HG03039 (cell line): ENCODE measurements around the gene DYNC1I1.

ENCODE experiments used
- ATAC-seq: cut with Tn5 transposase; IDR thresholded peaks from one replicate; pipeline ENCODE4 v1.9.1; 2021; ENCODE audit warnings: mild to moderate bottlenecking, moderate library complexity; ENCODE audit not compliant: unreplicated experiment

Gene DYNC1I1

GRCh38 chr7:95845007-95845406, 72.7 kb downstream of the DYNC1I1 start:
- no peak for ATAC-seq

DNA sequence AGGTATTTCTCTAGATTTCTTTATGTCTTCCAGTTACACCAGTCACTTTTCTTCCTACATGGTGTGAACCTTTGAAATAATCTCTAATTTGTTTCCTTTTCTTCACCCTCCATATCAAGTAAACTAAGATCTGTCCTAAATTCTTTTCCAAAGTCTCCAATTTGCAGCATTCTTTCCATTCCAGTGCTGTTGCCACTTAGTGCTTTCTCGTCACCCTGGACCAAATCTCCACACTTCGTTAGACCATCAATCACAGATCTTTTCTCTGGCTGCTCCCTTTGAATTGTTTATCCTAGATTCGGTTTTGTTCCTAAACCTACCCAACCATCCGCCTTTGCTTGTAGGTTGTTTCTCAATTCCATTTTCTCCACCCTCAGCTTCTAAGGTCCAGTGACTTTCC, 74.7 kb downstream of the DYNC1I1 start:
- ATAC-seq: no peak

GRCh38 chr7:95859429-95859828, 87.1 kb downstream of the DYNC1I1 start:
- no peak for ATAC-seq

GRCh38 chr7:95861041-95861440, 88.7 kb downstream of the DYNC1I1 start:
- no peak for ATAC-seq

DNA sequence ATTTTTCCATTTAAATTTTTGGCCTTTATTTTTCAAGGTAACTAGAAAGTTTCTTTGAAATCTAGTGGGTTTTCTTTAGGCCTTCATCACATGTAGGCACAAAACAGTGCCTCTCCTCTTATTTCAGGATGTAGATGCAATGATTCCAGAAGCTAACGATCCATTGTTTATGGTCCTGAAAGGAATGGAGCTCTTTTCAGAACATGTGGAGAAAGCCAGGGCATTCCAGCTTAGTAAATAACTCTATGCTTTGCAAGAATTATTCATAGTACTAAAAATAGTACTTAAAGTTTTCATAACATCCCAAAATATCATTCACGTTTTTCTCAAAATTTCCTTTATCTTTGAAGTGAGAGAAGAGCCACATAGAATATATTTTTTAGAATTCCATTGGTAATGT, 91.3 kb downstream of the DYNC1I1 start:
- no peak for ATAC-seq

DNA sequence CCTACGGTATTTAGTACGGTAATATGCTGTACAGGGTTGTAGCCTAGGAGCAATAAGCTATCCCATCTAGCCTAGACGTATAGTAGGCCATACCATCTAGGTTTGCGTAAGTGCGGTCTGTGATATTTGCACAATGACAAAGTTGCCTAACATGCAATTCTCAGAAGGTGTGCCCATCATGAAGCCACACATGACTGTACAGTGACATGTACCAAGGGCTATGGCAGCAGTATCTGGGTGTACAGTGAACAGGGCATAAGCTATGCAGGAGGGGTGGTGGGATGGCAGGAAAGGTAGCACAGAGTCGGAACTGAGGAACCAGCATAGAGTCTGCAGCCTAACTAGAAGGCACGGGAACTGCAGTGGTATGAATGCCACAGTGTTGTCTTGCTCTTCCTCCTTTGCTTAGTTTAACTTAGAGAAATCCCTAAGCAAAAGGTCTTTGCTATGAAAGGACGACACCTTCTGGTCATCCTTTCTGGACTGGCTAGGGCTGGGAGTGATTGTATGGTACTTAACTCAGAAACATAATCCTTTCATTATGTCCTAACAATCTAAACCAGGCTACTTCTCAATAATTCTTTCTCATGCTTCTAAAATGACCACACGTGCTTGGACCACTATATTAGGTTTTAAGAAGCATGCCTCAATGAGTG, 93.5 kb downstream of the DYNC1I1 start:
- no peak for ATAC-seq

DNA sequence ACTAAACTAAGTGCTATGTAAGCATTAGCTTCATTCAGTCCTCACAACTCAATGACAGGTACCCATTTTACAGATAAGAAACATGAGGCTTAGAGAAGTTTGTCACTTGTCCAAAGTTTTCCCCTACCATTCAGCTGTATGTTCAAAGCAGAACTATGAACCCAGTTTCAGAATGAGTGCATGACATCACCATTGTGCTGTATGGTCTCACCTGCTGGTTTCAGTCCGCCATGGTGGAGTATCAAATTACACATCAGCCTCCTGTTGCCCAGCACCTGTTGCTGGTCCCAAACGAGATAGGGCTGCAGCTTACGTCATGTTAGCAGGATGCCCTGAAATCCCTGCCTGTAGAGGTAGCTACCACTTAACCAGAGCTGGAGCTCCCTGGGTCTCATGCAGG, 95.0 kb downstream of the DYNC1I1 start:
- ATAC-seq: peak; percentile 89

- peak; percentile 57 for ATAC-seq
These were observed 98.9 kb downstream of the DYNC1I1 start for GRCh38 chr7:95871075-95871848.

GRCh38 chr7:95871896-95872295, 99.5 kb downstream of the DYNC1I1 start:
- no peak for ATAC-seq

DNA sequence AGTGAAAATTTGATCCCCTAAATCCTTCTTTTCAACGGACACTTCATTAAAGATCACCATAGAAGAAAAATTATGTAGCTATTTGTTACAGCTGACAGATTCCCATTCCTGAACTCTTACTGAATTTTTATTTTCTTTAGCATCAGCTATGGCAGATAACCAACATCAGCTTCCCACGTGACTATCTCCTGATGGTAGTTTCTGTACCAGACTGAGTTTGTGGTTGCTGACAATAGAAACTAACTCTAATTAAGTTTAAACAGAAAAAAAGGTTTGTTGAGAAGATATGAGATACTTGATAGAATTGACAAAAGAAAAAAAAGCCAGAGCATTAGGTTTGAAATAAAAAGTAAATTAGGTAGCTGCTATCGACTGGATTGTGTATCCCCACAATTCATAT, 101.8 kb downstream of the DYNC1I1 start:
- ATAC-seq: no peak

DNA sequence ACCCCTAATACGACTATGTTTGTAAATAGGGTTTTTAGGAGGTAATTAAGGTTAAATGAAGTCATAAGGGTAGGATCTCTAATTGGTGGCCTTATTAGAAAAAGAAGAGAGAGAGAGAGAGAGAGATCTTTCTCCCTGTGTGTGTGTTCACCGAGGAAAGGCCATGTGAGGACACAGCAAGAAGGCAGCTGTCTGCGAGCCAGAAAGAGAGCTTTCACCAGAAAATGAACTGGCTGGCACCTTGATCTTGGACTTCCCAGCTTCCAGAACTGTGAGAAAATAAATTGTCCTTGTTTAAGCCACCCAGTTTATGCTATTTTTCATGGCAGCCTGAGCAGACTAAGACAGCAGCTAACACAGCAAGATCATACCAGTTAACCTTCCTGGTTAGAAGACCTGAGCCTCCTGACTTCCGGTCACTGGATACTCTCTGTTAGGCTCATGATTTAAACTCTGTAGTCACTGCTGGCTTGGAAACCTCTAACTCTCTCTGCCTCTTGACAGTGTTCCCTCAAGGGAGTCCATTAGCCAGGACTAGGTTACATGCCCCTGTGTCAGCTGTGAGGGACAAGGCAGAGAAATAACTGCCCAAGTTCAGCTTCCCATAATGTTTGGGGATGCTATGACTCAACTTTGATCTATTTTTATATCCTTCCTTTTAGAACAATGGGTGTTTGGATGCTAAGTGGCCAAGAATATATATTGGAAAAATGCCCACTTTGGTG, 102.3 kb downstream of the DYNC1I1 start:
- ATAC-seq: no peak

- ATAC-seq: no peak
These were observed 103.2 kb downstream of the DYNC1I1 start for GRCh38 chr7:95875519-95875918.

GRCh38 chr7:95878677-95879076, 106.3 kb downstream of the DYNC1I1 start:
- no peak for ATAC-seq

DNA sequence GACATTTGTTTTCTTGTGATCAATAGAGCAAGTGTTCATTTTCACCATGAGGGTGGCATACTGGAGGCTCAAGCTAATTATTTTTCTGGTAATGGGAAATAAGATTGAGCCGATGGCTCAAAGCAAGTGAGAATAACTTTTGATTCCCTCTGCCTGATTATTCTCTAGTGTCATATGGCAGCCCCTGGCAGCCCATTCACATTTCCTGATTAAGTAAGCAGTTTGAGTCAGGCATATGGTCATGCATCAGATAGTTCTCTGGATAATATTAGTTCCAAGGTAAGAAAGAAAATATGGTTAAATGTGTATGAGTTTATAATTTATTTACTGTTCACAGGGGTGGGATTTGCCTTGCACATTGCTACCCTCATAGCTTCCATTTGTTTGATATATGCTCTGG, 109.2 kb downstream of the DYNC1I1 start:
- ATAC-seq: no peak

GRCh38 chr7:95883217-95883616, 110.9 kb downstream of the DYNC1I1 start:
- no peak for ATAC-seq

GRCh38 chr7:95886501-95887090, 114.2 kb downstream of the DYNC1I1 start:
- no peak for ATAC-seq

DNA sequence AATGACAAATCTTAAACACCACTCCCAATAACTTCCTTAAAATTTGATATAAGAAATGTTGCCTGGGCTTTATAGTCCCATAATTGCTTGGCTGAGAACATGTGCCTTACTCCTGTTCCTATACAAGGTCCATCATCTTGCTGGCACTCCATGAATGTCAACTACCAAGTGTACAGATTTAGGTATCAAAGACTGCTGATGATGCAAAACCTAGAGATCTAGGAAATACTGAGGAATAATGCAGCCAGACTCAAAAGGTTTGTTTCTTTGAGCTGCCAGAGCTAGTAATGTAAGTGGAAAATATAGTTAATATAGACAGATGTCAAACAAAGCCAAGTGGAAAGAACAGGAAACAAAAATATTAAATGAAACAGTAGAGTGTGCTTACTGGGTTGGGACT, 121.1 kb downstream of the DYNC1I1 start:
- no peak for ATAC-seq

DNA sequence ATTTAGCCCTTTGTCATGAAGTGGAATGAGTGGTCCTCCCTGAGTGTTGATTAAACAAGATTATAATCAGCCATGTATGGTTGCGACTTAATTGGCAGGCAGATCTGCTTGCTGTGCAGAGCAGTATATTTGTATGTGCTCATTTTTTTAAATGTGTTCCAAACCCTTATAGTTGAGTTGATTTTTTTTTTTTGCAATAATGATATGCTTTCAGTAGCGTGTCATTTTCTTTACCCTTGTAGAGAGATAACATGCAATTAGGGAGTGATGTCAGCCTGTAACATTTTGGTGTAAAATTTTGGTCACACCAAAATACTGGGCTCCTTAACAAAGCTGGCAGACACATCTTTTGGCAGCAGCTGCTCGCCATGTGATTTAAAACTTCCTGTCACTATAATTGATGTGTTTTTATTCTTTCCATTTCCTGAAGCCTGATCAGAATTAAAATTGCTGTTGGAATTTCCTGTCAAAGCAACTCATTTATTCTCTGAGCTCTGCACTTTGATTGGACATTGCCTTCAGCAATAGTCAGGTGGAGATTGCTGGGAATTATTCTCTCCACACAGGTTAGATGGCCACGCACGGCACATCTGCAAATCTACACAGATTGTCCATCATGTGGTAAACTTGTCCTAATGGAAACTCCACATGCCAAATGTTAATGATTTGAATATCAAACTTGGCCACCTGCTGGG, 125.3 kb downstream of the DYNC1I1 start:
- no peak for ATAC-seq

- ATAC-seq: no peak
These were observed 127.7 kb downstream of the DYNC1I1 start for GRCh38 chr7:95899919-95900513.

GRCh38 chr7:95901006-95901405, 128.7 kb downstream of the DYNC1I1 start:
- no peak for ATAC-seq

GRCh38 chr7:95904099-95904498, 131.7 kb downstream of the DYNC1I1 start:
- no peak for ATAC-seq
